ENCODE measurements around the gene TPK1.

DNA sequence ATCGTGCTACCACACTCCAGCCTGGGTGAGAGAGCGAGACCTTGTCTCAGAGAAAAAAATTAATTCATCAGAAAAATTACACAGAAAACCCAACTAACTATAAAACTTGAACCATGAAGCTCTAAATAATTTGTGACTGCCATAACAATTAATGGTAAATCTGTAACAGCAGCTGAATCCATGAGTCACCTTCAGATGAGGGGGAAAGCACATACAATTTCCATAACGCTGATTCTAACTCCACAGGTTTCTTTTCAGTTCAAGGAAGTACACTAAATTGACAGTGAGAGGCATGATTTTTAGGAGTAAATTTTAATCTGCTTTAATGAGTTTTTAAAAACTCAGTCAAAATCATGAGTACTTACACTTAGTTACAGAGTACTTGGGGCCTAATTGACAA, 312.2 kb downstream of the TPK1 start:
- TF ChIP-seq CTCF (IDR thresholded peaks at IDR 0.05) (no peak), POLR2A (IDR thresholded peaks at IDR 0.05) (no peak)

All from Peyer's patch (tissue), 4 donors.